GM12873 (cell line): ENCODE results near the gene IRAK2.

Source experiments
- TF ChIP-seq, protein P1 (sequence below): IDR thresholded peaks from 2 replicates; pipeline ENCODE4 v1.5.1; 2012; ENCODE audit warnings: low read depth, mild to moderate bottlenecking, moderate library complexity, low read length, control low read depth; ENCODE audit not compliant: insufficient read depth; ENCODE audit errors: missing control alignments

IRAK2 gene

DNA sequence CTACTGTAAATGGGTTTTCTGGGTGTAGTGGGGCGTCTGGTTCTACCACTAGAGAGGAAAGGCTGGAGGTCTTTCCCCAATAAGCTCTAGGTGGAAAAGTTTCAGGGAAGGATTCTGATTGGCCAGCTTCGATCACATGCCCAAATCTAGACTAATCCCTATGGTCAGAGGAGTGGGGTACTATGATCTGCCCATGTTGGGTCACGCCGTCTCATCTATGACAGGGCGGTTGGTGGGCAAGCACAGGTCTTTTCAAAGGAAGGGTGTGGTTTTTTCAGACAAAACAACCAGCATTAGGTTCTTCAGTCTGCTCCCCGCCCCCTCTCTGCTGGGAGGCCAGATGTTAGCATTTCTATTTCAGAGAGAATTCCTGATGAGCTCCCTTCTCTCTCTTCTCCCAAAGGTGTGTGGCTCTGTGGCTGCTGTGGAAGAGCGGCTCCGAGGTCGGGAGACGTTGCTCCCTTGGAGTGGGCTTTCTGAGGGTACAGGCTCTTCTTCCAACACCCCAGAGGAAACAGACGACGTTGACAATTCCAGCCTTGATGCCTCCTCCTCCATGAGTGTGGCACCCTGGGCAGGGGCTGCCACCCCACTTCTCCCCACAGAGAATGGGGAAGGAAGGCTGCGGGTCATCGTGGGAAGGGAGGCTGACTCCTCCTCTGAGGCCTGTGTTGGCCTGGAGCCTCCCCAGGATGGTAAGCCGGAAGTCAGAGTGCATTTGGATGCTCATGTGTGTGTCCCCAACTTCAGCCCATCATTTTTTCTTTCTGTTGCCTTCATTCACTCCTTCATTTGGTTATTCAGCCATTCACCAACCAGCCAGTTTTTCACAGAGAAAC, 73.8 kb downstream of the IRAK2 start:
- TF ChIP-seq, protein P1, sequence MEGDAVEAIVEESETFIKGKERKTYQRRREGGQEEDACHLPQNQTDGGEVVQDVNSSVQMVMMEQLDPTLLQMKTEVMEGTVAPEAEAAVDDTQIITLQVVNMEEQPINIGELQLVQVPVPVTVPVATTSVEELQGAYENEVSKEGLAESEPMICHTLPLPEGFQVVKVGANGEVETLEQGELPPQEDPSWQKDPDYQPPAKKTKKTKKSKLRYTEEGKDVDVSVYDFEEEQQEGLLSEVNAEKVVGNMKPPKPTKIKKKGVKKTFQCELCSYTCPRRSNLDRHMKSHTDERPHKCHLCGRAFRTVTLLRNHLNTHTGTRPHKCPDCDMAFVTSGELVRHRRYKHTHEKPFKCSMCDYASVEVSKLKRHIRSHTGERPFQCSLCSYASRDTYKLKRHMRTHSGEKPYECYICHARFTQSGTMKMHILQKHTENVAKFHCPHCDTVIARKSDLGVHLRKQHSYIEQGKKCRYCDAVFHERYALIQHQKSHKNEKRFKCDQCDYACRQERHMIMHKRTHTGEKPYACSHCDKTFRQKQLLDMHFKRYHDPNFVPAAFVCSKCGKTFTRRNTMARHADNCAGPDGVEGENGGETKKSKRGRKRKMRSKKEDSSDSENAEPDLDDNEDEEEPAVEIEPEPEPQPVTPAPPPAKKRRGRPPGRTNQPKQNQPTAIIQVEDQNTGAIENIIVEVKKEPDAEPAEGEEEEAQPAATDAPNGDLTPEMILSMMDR, result no peak

DNA sequence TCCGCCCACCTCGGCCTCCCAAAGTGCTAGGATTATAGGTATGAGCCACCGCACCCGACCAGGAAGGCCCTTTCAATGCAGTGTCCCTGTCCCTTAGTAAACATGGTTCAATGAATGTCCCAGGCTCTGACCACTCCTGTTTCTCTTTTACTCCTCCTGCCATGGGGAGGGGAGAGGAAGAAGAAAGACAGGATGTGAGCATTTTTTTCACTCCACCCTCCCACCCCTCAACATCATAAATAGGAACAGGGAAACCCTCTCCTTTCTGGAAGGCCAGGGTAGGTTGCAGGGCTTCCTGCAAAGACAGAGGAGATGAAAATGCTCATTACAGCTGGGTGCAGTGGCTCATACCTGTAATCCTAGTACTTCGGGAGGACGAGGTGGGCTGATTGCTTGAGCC, 76.1 kb downstream of the IRAK2 start:
- TF ChIP-seq, protein P1, result no peak

DNA sequence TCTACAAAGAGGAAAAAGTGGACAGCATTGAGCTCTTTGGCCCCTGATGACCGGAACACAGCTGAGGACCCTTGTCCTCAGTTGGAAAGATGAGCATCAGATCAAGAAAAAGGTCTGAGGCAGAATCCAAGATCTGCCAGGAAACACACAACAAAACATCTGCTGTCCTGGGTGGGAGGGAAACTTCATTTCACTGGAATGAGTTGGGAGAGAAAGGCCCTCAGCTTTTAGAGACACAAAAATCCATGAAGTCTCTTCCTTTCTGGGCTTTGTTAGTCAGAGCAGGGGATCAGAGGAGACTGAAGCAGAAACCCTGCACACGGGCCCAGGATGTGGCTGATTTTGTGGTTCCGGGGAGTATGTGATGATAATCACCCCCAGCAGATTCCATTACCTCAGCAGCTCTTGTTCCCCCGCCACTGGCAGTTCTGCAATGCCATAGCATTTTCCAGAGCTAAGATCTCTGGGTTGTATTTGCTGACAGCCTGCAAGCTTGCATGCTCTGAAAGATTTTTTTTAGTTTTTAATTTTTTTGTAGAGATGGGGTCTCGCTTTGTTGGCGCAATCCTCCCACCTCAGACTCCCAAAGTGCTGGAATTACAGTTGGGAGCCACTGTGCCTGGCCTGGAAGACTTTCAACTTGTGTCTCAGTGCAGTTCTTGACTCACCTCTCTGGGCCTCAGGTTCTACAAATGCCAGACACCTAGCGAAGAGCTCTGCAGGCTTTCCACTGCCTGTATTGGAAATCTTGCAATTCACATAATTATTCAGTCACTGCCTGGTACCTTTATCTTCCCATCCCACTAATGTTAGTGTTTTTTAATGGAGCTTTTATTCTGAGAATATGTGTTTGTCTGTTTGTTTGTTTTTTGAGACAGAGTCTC, 77.7 kb downstream of the IRAK2 start:
- TF ChIP-seq, protein P1, result no peak

DNA sequence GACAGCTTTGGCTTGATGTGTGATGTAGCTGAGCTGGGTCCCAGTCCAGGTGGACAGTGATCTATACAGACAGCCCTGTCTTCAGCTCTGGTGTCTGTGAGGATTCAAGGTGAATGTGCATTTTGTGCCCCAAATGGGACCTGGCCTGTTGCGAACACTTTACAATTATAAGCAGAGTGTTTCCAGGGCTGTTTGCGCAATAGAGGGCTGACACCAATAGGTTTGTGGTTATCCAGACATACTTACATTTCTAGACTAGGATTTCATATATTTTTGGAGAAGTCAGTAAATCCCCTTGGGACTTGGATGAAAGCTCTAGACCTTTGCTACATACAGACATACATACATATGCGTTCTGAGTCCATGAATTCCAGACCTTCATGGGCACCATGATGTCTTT, 79.3 kb downstream of the IRAK2 start:
- TF ChIP-seq, protein P1, result no peak

DNA sequence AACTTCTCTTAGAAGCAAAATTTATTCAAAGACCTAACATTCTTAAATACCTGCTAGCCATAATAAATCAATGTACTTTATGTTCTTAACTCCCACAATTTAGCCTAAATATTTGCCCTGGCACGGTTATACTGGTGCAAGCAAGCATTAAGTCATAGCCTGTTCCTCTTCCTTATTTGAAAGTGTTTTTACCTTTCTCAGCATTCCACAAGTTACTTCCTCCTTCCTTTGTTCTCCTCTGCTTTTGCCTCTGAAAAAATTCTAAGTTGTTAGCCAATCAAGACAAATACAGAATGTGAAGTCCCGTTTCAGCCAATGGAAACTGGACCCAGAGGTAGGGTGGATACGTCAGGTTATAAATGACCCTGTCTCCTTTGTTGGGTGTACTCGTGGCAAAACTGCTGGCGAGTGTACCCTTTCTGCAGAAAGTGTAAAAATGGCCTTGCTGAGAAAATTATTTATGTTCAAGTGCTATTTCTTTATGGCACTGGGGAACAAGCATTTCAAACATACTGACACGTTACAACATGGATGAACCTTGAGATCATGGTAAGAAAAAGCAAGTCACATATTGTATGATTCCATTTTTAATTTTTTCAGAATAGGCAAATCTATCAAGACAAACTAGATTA, 80.5 kb downstream of the IRAK2 start:
- TF ChIP-seq, protein P1, result no peak

DNA sequence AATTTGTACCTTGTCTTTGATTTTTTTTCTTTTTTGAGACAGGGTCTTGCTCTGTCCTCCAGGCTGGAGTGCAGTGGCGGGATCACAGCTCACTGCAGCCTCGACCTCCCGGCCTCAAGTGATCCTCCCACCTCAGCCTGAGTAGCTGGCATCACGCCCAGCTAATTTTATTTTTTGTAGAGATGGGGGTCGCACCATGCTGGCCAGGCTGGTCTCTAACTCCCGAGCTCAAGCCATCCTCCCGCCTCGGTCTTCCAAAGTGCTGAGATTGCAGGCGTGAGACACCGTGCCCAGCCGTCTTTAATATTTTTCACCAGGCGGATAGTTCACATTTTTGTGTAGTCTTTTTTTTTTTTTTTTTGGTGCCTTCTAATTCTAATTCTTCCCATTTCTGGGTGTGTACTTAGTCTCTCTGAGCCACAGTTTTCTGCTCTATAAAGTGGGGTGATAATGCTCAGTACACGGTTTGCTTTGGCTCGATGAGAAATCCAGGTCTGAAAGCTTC, 83.0 kb downstream of the IRAK2 start:
- TF ChIP-seq, protein P1, result no peak
